Activated CD4-positive, alpha-beta T cell treated with anti-CD3 and anti-CD28 coated beads, Interleukin-10, Interleukin-2, amounts not matched to agents 100 ng/mL and 50 ng/mL, durations not matched to agents 16 hours and 8 hours (primary cell): Measurements from ENCODE around the gene CTNNA3.
"Not testable (repeated sequence)": the region's sequence is repeated elsewhere in the genome, so short reads cannot be mapped to it uniquely, and the experiment has no call there.

ENCODE experiments used
- DNase-seq: peaks from one replicate; pipeline ENCODE4 v3.0.0-alpha.2; 2020

Gene CTNNA3

DNA sequence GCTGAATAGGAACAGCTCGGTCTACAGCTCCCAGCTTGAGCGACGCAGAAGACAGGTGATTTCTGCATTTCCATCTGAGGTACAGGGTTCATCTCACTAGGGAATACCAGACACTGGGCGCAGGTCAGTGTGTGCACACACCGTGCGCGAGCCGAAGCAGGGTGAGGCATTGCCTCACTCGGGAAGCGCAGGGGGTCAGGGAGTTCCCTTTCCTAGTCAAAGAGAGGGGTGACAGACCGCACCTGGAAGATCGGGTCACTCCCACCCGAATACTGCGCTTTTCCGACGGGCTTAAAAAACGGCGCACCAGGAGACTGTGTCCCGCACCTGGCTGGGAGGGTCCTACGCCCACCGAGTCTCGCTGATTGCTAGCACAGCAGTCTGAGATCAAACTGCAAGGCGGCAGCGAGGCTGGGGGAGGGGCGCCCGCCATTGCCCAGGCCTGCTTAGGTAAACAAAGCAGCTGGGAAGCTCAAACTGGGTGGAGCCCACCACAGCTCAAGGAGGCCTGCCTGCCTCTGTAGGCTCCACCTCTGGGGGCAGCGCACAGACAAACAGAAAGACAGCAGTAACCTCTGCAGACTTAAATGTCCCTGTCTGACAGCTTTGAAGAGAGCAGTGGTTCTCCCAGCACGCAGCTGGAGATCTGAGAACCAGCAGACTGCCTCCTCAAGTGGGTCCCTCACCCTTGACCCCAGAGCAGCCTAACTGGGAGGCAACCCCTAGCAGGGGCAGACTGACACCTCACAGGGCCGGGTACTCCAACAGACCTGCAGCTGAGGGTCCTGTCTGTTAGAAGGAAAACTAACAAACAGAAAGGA is 465.1 kb downstream of the CTNNA3 start:
- not testable (repeated sequence) for DNase-seq

DNA sequence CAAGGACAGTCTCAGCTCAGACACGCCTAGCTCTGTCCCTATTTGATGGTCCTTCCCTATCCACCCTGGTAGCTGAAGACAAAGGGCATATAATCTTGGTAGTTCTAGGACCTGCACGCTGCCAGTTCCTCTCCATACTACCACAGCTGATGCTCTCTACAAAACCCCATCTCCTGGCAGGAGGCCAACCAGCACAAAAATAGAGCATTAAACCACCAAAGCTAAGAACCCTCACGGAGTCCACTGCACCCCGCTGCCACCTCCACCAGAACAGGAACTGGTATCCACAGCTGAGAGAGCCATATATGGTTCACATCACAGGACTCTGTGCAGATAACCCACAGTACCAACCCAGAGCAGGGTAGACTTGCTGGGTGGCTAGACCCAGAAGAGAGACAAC is 470.8 kb downstream of the CTNNA3 start:
- no peak for DNase-seq

DNA sequence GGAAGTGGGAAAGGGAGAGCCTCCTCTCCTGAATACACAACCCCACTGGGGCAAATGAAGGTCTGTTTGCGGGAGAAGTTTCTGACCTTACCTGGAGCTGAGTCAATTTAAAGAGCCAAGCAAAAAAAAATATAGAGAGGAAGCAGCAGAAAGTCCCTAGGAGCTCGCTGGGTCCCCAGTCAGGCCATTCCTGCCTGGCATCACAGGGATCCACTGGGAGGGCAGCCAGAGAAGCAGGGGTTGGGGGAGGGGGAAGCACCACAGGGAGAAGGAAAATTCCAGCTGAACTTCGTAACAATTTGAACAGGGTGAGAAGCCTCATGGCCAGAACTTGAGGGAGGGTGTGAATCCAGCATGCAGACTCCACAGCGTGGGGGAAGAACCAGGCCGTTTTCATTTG is 471.4 kb downstream of the CTNNA3 start:
- no peak for DNase-seq

DNA sequence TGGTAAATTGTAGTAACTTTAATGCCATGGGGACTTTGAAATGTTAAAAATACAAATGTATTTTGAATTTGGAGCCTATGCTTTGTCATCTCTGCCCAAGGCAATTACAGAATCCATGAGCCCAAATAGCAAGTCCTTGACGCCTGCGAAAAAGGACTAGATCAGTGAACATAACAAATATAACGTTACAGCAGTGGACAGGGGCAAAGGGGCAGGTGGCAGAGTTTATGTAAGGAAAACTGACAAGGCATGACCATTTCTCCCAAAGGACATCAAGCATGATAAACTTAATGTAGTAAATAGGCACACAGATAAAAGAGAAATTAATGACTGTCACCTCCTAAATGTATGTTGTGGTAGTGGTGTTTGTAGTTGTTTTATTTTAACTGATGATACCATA is 473.1 kb downstream of the CTNNA3 start:
- no peak for DNase-seq

DNA sequence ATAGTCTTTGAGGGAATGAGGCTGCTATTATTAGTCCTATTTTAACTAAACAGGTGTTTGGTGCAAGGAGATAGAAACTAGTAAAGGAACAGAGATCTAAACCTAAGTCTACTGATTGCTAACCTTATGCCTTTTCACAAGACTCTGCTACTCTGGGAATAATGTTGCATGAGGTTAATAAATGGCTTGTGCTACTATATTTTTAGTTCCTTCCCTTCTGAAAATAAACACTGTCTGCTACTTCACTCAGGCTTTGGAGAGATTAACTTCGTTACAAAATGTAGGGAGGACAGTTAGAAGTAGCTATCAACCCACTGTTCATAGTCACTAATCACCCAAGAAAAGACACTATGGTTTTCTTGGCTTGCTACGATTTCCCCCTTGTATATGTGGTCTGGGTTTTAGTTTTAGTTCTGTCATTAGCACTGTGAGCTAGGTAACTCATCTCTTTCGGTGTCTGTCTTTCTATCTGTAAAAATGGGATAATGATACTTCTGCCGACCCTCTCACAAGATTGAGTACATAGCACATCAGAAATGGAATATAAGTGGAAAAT is 474.0 kb downstream of the CTNNA3 start:
- no peak for DNase-seq

DNA sequence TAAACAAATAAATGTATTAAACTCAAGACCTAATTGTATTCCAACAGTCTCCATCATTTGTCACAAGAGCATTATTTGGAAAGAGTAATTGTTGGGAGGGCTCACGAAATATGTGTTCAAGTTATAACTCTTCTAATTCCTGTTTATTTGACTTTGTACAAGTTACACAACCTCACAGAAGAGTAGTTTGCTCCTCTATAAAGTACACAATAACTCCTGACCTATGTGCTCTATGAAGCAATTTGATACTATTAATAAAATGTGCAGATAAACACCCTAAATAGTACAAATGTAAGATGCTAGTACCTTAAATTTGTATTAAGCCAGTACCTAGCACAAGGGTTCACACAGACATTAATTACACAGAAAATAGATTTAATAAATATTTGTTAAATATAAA is 484.3 kb downstream of the CTNNA3 start:
- no peak for DNase-seq

DNA sequence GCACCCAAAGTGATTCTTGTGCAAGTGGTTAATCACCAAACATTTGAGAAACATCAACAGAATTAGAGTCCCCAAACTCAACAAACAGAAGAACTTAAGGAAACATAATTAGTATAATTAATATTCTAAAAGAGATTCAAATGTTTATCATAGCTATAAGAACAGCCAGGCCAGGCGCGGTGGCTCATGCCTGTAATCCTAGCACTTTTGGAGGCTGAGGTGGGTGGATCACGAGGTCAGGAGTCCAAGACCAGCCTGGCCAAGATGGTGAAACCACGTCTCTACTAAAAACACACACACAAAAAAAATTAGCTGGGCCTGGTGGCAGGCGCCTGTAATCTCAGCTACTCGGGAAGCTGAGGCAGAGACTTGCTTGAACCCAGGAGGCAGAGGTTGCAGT is 488.1 kb downstream of the CTNNA3 start:
- DNase-seq: not testable (repeated sequence)

DNA sequence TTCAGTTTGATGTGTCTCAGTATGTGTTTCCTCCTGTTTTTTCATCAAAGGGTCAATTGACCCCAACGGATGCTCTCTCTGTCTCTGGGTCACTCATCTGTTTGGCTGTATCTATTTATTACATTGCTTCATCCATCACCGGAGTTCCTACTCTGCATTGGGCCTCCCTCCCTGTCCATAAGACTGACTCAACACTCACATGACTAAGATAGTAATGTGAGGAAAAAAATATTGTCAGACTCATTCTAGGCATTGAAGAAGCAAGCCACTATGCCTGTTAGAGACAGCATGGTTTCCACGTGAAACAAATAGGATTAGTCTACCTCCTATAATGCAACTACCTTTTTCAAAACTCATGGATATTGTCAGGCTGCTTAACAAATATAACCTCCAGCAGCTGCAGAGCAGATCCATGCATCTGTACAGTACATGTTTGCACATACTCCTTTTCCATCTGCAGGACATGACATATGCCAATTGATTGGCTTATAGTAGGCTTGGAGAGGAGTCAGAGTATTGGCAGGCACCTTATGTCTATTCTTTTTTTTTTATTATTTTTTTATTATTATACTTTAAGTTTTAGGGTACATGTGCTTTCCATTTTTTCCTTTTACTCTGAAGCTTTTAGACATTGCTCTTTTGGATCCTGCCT is 495.0 kb downstream of the CTNNA3 start:
- no peak for DNase-seq

DNA sequence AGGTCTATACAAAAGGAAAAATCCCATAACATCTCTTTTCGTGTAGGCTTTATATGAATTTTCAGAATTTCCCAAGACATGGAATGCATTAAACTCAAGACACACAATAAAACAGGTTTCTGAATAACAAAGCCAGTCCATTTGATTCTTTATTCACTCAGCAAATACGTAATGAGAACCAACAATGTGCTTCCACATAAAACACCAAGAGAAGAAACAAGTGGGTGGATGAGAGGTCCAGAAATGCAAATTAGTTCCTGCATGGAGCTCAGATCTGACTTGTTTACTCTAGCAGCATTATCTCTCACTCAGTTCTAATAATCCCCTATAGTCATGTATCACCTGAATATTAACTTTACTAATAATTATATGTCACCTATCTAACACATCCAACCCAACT is 520.6 kb downstream of the CTNNA3 start:
- no peak for DNase-seq

DNA sequence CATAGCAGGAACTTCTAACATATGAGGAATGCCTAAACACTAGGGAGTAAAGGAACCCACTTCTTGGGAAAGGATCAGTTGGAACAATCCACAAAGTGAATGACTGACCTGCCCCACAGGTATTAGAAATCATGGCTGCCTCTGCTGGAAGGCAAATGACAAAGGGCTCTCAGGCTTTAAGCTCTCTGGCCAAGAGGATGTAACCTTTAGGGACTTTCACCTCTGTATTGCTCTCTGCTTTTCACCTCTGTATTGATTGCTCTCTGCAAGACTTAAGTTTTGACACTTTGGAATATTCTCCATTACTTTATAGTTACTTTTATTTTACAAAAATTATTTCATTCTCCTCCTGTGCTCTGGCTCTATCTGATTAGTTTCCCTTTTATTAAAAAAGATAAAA is 522.2 kb downstream of the CTNNA3 start:
- DNase-seq: no peak

DNA sequence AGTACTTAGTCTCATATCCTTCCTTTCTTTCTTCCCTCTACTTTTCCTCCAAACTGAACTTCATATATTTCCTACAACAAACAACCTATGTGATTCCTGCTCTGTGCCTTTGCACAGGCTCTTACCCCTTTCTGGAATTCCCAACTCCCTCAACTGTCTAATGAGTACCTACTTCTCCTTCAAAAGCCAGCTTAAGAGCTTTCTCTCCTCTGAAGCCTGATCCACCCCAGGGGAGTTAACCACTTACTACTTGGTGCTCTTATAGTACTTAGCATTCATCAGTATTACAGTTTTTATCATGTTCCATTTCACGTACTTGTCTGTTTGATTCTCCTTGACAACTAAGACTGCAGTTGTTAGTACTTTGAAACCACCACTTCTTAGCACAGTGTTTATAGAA is 524.0 kb downstream of the CTNNA3 start:
- DNase-seq: no peak

DNA sequence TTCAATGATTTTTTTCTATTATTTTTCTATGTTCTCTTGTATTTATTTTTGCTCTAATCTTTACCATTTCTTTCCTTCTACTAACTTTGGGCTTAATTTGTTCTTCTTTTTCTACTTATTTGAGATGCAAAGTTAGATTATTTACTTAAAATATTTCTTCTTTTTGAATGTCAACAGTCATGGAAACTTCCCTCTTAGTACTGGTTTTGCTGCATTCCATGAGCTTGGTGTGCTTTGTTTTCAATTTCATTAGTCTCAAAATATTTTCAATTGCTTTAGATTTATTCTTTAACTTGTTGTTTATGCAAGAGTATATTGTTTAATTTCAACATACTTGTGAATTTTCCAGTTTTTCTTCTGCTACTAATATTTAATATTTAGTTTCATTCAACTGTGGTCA is 539.8 kb downstream of the CTNNA3 start:
- no peak for DNase-seq

DNA sequence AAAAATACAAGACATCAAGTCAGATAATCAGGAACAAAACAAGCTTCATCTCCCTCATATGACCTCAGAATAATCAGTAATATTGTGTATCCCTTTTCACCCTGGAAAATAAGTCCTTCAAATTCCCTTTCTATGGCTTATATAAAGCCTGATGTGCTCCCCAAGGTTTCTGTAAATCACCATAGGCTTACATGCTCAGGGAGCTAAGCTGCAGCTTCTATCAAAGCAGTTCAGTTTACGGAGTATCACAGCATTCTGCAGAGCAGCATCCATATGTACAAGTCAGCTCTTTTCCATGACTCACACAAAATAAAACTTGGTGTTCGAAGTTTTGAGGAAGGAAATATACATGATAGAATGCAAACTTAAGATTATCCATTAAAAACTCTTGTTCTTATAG is 544.5 kb downstream of the CTNNA3 start:
- no peak for DNase-seq

DNA sequence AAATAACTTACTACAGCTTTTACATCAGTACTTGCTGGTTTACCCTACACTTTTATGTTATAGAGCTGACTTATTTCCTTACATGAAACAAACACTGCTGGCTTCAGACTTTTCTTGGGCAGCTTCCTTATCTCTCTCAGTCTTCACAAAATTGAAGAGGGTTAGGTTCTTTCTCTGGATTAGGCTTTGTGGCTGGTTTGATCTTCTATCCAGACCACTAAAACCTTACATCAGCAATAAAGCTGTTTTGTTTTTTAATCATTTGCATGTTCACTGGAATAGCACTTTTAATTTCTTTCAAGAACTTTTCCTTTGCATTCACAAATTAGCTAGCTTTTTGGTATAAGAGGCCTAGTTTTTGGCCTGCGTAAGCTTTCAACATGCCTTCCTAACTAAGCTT is 551.5 kb downstream of the CTNNA3 start:
- DNase-seq: peak; percentile 0

DNA sequence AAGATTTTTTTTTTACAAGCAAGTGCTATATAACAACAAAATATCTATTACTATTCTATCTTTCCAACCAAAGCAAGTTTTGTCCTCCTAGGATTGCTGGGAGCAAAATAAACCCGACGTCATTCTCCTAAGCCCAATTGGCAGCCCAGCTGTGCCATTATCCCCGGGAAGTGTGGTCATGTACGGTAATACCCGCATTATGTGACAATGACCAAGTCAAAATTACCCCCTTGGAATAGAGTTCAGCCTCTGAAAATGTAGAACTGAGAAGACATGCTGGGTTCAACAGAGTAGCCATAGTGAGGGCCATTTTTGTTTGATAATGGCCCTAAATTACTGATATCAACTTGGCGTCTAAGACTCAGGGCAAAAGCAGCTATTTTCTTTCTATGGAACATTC is 554.7 kb downstream of the CTNNA3 start:
- DNase-seq: no peak

DNA sequence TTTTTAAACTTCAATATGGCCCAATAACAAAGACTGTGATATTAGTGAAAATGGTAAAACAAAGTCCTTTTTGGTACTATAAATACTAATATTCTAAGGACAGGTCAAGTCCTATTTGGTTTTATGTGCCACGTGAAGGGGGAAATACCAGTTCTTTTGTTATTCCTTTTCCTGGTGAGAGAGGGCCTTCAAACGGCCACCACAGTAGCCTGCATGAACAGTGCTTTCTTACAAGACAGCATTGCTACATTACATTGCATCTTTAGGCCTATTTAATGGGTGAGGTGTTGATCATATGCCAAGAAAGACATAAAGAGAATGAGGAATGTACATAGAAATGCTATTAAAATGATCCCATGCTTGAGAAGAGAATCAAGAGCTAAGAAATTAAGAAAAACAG is 555.4 kb downstream of the CTNNA3 start:
- no peak for DNase-seq

DNA sequence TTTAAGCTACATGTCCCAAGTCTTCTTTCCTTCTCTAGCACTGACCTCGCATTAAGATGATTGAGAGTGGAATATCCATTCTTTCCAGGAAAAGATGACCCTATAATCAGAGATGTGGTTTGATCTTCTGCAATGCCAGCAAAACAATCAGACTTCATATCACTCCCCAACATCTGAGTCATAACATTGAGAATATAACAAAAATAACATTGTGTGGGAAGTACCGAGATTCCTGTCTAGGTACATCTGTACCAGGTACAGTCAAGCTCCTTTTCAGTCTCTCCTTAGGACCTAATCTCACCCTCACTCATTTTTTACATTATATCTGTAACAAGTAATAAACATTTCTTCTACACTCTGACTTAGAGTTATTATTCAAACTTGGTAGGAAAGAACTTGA is 568.6 kb downstream of the CTNNA3 start:
- DNase-seq: no peak

DNA sequence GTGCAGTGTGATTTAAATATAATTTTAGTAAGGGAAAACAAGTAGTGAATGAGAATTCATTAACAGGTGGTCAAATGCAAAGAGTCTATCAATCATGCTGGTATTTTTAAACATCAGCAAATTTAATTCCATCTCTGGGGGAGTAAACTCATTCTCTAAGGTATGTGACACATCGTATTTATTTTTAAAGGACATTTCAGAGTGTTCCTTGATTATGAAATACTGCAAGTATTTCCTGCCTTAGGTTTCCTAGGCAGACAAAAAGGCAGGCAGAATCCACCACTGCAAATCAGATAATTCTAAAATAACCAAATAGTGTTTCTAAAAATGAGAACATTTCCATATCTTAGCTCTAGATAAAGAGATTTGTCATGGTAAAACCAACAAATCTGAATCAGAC is 576.3 kb downstream of the CTNNA3 start:
- no peak for DNase-seq

DNA sequence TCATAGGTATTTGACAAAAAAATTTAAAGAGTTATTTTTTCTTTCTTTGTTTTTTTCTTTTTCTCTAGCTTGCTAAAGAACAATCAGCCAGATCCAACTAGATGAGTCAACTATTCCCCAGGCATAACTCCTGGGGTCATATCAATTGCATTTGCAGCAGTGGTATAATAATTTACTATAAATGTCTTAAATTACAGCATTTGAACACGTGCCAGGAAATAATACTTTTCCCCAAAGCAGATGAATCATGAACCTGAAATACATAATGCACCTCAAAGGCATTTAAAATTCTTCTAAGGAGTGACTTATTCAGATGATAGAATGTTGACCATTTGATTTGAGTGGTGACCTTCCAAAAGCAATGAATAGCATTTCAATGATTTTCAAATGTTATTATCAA is 580.0 kb downstream of the CTNNA3 start:
- DNase-seq: no peak

DNA sequence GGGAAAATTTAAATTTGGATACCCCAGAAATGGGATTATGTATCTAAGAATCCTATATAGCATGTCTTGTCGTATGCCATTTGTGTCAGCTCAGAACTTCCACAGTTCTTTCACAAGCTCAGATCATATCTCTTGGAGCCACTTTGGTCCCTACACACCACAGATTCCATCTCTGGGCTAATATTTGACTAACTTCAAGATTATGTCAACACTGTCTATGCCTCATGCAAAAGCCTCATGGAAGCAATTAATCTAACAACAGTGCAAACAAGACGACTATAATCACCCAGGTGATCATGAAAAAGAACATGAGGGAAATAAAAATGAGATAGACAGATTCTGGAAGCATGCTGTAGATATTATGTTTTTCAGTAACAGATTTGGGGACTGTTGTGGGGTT is 581.0 kb downstream of the CTNNA3 start:
- DNase-seq: no peak

DNA sequence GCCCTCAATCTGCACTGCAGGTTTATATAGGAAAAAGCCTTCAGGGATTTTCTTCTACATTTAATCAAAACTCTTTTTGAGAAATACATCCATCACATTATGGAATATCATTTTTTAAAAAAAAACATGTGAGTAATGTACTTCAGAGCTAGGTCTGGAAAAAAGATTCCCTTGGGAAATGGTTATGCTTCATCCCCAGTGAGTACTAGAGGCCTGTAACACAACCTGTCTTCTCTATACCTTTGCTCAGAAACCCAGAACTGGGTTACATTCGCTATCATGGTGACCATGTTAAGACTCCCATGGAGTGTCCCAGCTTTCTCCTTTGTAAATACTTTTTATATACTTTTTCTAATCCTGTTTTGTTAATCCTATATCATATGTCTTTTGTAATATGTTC is 583.2 kb downstream of the CTNNA3 start:
- DNase-seq: no peak

DNA sequence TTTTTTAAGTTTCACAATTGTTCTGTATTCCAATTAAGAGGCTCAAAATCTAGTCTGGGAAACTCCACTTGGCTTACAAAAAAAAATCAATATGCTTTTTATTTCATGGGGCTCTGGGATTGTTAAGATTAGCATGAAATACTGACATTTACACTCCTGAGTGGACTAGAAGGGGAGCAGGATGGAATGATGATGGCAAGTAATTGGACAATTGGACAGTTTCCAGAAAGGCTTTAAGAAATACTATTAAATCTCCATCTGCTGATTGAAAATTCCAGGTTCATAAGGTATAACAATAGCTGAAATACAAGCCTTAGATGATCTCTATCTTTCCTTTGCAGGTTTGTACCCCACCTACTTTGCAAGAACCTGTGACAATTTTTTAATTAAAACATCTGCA is 585.7 kb downstream of the CTNNA3 start:
- DNase-seq: no peak

DNA sequence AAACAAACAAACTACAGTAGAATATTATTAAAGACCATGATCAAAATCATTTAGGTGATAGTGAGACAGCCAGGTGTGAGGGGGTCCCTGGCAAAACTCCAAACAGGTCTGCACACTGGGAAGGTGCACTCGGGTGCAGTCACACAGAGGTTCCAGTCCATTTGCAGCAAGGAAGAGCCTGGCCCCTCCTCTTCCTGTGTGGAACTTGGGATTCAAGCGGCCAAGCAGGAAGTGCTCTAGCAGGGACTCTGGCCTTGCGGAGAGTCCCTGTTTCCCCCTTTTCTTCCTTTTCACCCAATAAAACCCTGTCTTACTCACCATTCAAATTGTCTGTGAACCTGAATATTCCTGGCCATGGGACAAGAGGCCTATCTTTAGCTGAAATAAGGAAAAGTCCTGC is 588.3 kb downstream of the CTNNA3 start:
- no peak for DNase-seq

DNA sequence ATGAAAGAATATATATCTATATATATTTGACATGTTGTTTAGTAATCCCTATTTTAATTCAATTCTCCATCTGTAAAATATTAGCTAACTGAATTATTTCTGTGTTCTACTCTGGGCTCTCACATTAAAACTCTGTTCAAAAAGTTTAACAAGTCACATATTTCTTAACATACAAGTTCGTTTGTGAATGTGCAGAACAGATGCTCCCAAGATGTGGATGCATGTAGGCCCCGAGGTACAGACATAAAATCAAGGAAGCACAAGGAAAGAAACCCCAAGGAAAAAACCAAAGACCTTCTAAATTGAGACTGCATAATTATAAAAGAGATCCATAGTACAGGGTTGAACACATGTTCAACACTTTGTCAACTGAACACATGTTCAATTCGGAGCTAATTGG is 595.0 kb downstream of the CTNNA3 start:
- DNase-seq: no peak

DNA sequence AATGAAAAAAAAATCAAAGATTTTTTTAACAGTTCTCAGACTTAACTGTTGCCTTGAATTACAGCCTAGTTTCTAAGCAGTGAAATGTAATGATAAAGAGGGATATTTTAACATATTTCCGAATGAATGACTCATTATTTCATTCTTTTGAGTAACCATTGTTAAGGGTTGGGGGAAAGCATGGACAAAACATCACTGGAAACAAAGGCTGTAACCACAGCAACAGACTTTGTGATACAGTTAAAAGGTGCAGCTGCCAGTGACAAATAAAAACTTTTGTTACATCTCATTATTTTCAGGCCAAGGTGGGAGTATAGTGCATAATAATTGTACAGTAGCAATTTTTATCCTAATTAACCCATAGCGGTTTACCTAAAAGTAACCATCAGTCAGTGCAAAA is 597.5 kb downstream of the CTNNA3 start:
- DNase-seq: no peak
